ES-I3 (cell line): ENCODE measurements around the gene P4HA1.
"Not testable (repeated sequence)": the region's sequence is repeated elsewhere in the genome, so short reads cannot be mapped to it uniquely, and the experiment has no call there.

Source experiments
- H3K36me3 ChIP-seq: 2 replicates; pipeline ENCODE4 v1.6.1; 2013; ENCODE audit warnings: mild to moderate bottlenecking, low read length, control low read depth, moderate library complexity; ENCODE audit not compliant: insufficient read depth
- H3K4me1 ChIP-seq: 2 replicates; pipeline ENCODE4 v1.6.1; 2013; ENCODE audit warnings: mild to moderate bottlenecking, control low read depth, low read length; ENCODE audit not compliant: insufficient read depth
- H3K9ac ChIP-seq: 2 replicates; pipeline ENCODE4 v1.6.1; 2013; ENCODE audit warnings: low read depth, mild to moderate bottlenecking, low read length, moderate library complexity
- H3K9me3 ChIP-seq: 2 replicates; pipeline ENCODE4 v1.6.1; 2013; ENCODE audit warnings: mild to moderate bottlenecking, low read length, moderate library complexity; ENCODE audit not compliant: control insufficient read depth, insufficient read depth

P4HA1 gene

GRCh38 chr10:73000973-73001372 lies 95.7 kb downstream of the P4HA1 start:
- Histone ChIP-seq H3K9me3 (no peaks in the 10 kb centered on the region; the same call in 1 of the 2 replicates), H3K36me3 (no peaks in the 10 kb centered on the region), H3K9ac (no peak overlapping the region), H3K4me1 (no peaks in the 10 kb centered on the region)

GRCh38 chr10:72997099-72997498 lies 99.6 kb downstream of the P4HA1 start:
- no peaks in the 10 kb centered on the region for H3K36me3 ChIP-seq
- no peak overlapping the region for H3K9ac ChIP-seq
- no peaks in the 10 kb centered on the region; the same call in 1 of the 2 replicates for H3K9me3 ChIP-seq
- H3K4me1 ChIP-seq: no peaks in the 10 kb centered on the region

DNA sequence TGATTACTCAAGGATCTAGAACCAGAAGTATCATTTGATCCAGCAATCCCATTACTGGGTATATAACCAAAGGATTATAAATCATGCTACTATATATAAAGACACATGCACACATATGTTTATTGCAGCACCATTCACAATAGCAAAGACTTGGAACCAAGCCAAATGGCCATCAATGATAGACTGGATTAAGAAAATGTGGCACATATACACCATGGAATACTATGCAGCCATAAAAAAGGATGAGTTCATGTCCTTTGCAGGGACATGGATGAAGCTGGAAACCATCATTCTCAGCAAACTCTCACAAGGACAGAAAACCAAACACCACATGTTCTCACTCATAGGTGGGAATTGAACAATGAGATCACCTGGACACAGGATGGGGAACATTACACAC lies 101.2 kb downstream of the P4HA1 start:
- H3K4me1 ChIP-seq, H3K9me3 ChIP-seq, H3K9ac ChIP-seq, H3K36me3 ChIP-seq: not testable (repeated sequence)

- H3K9me3 ChIP-seq, H3K36me3 ChIP-seq, H3K4me1 ChIP-seq: not testable (repeated sequence)
- peak overlapping the region; percentile 24 for H3K9ac ChIP-seq
Measured at GRCh38 chr10:72989771-72990170, 106.9 kb downstream of the P4HA1 start.

- H3K4me1 ChIP-seq, H3K36me3 ChIP-seq, H3K9ac ChIP-seq, H3K9me3 ChIP-seq: not testable (repeated sequence)
Measured at GRCh38 chr10:72984618-72985017, 112.0 kb downstream of the P4HA1 start.

- Histone ChIP-seq H3K4me1 (no peaks in the 10 kb centered on the region), H3K9ac (no peak overlapping the region), H3K9me3 (peaks cover 4% of the 10 kb centered on the region), H3K36me3 (no peaks in the 10 kb centered on the region)
Measured at GRCh38 chr10:72981882-72982529, 114.7 kb downstream of the P4HA1 start.

DNA sequence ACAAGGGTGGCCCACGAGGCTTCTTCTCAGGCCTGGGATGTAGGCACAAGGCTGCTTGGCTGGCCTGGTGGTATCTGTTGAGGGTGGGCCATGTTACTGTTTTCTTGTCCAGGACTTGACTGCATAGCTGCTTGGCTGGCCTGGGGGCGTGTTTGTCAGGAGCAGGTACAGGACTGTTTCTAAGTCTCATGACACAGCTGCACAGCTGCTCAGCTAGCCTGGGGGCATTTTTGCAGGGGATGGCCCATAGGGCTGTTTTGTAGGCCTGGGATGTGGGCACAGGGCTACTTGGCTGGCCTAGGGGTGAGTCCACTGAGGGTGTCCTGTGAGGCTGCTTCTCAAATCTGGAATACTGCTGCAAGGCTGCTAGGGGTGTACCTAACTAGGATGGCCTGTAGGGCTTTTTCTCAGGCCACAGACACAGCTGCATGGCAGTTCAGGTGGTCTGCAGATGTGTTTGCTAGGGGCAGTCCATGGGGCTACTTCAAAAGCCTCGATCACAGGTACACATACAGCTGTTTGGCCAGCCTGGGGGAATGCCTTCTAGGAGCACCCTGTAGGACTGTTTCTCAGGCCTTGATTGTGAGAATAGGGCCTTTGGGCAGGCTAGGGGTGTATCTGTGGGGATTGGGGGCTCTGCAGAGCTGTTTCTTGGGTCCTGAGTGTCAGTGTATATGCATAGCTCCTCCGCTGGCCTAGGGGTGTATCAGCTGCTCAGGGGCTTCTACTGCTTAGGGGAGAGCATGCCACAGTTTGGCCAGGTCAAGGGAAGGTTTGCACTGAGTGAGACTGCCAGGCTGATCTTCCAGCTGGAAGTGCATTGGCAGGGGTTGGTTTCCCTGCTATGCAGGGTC lies 115.4 kb downstream of the P4HA1 start:
- Histone ChIP-seq H3K36me3 (no peaks in the 10 kb centered on the region), H3K4me1 (no peaks in the 10 kb centered on the region), H3K9me3 (peaks cover 4% of the 10 kb centered on the region), H3K9ac (no peak overlapping the region)

DNA sequence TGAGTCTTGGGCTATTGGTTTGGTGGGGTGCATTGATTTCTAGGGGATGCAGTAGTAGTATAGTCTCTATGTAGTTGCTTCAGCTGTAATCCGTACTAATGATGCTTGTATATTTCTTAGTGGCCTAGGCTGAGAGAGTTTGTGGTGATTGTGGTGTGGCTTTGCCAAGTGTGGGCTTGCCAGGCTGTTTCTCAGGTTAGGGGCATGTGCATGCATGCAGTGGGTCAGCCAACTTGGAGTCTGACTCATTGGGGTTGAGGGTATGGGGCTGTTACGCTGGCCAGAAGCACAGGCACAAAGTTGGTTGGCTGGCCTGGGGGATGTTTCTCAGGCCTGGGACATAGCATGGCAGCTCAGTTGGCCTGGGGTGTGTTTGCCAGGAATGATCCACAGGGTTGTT lies 116.3 kb downstream of the P4HA1 start:
- Histone ChIP-seq H3K9ac (no peak overlapping the region), H3K9me3 (peaks cover 4% of the 10 kb centered on the region), H3K4me1 (no peaks in the 10 kb centered on the region), H3K36me3 (no peaks in the 10 kb centered on the region)

GRCh38 chr10:72979709-72980108 lies 117.0 kb downstream of the P4HA1 start:
- Histone ChIP-seq H3K9ac (no peak overlapping the region), H3K36me3 (no peaks in the 10 kb centered on the region), H3K9me3 (peaks cover 4% of the 10 kb centered on the region), H3K4me1 (no peaks in the 10 kb centered on the region)

DNA sequence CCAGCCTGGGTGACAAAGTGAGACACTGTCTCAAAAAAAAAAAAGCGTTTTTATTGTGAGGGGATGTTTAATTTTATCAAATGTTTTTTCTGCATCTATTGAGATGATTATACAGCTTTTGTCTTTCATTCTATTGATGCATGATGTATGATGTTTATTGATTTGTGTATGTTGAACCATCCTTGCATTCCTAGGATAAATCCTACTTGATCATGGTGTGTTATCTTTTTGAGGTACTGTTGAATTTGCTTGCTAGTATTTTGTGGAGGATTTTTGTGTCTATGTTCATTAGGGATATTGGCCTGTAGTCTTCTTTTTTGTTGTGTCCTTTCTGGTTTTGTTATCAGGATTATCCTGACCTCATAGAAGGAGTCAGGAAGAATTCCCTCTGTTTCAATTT lies 119.8 kb downstream of the P4HA1 start:
- H3K36me3 ChIP-seq: no peaks in the 10 kb centered on the region
- H3K9ac ChIP-seq: no peak overlapping the region
- H3K9me3 ChIP-seq: peaks cover 4% of the 10 kb centered on the region
- H3K4me1 ChIP-seq: no peaks in the 10 kb centered on the region
